PC-3 (cell line): Measurements from ENCODE around the gene RAB11A. TPM values are rescaled to one million over a fixed set of nuclear protein-coding genes. Genes with fewer than 3 reads are reported as not detected.
"Not testable (repeated sequence)": the region's sequence is repeated elsewhere in the genome, so short reads cannot be mapped to it uniquely, and the experiment has no call there.

ENCODE experiments used
- ATAC-seq: fragments of 200-7000 bp; cut with Tn5 transposase; 2 replicates; pipeline ENCODE4 v1.9.1; 2020; ENCODE audit warnings: mild to moderate bottlenecking, moderate library complexity
- BruUV-seq: library from RNA; stranded (reverse); fragments of 400-500 nt; replicated peaks from 2 replicates; lab custom pipeline; 2021; lab: Mats Ljungman, UMichigan
- CTCF ChIA-PET: fragments of 300-600 bp; sonication (Branson Sonifier 250); formaldehyde crosslinking; loops from one replicate; lab custom pipeline; 2022; ENCODE audit warnings: antibody characterized with exemption; lab: Charles Lee
- POLR2A ChIA-PET: fragments of 300-600 bp; sonication (Branson Sonifier 250); formaldehyde crosslinking; loops from one replicate; lab custom pipeline; 2022; ENCODE audit warnings: antibody characterized with exemption; ENCODE audit not compliant: unreplicated experiment; lab: Charles Lee
- DNase-seq: peaks from one replicate; pipeline ENCODE4 v3.0.0-alpha.2; 2015
- H2AFZ ChIP-seq: fragments of 300-600 bp; sonication (generic); 2 replicates; pipeline ENCODE4 v1.6.0; 2016; ENCODE audit warnings: antibody characterized with exemption, low read length
- H3F3A ChIP-seq: fragments of 300-600 bp; sonication (generic); one replicate; pipeline ENCODE4 v1.6.0; 2017; ENCODE audit warnings: antibody characterized with exemption, low read length, control low read depth, mild to moderate bottlenecking; ENCODE audit not compliant: unreplicated experiment
- H3K27ac ChIP-seq: fragments of 300-600 bp; sonication (generic); 2 replicates; pipeline ENCODE4 v1.5.1; 2016; ENCODE audit warnings: mild to moderate bottlenecking, low read length
- H3K27me3 ChIP-seq: fragments of 300-600 bp; sonication (generic); 2 replicates; pipeline ENCODE4 v1.6.1; 2016; ENCODE audit warnings: low read length, mixed read lengths
- H3K36me3 ChIP-seq: fragments of 300-600 bp; sonication (generic); 2 replicates; pipeline ENCODE4 v1.6.1; 2016; ENCODE audit warnings: low read depth, mixed run types, low read length, mixed read lengths
- H3K4me1 ChIP-seq: fragments of 300-600 bp; sonication (generic); 2 replicates; pipeline ENCODE4 v1.5.1; 2016; ENCODE audit warnings: low read length; ENCODE audit not compliant: insufficient read depth
- H3K4me2 ChIP-seq: fragments of 300-600 bp; sonication (generic); 2 replicates; pipeline ENCODE4 v1.6.0; 2016; ENCODE audit warnings: low read length
- H3K4me3 ChIP-seq: fragments of 300-600 bp; sonication (generic); 2 replicates; pipeline ENCODE4 v1.5.1; 2016; ENCODE audit warnings: mild to moderate bottlenecking, low read length, mixed read lengths
- H3K79me2 ChIP-seq: fragments of 300-600 bp; sonication (generic); 2 replicates; pipeline ENCODE4 v1.6.1; 2017; ENCODE audit warnings: low read length, mixed read lengths
- H3K9ac ChIP-seq: fragments of 300-600 bp; sonication (generic); 2 replicates; pipeline ENCODE4 v1.6.0; 2016; ENCODE audit warnings: mild to moderate bottlenecking, low read length
- H3K9me2 ChIP-seq: fragments of 300-600 bp; sonication (generic); replicated peaks from 2 replicates; pipeline ENCODE4 v1.6.1; 2016; ENCODE audit warnings: mixed run types, low read length, mixed read lengths
- H3K9me3 ChIP-seq: fragments of 300-600 bp; sonication (generic); 2 replicates; pipeline ENCODE4 v1.6.1; 2016; ENCODE audit warnings: low read length, mixed read lengths
- H4K20me1 ChIP-seq: fragments of 300-600 bp; sonication (generic); 2 replicates; pipeline ENCODE4 v1.6.1; 2016; ENCODE audit warnings: low read length, mixed read lengths
- CTCF ChIP-seq: fragments of 300-600 bp; sonication (generic); conservative IDR thresholded peaks from 2 replicates; pipeline ENCODE4 v1.5.1; 2017; ENCODE audit warnings: antibody characterized with exemption, low read depth, mild to moderate bottlenecking, low read length
- EZH2 ChIP-seq: fragments of 300-600 bp; sonication (generic); IDR thresholded peaks from one replicate; pipeline ENCODE4 v1.6.1; 2017; ENCODE audit warnings: antibody characterized with exemption, mild to moderate bottlenecking, low read length; ENCODE audit not compliant: unreplicated experiment
- EZH2phosphoT487 ChIP-seq: fragments of 300-600 bp; sonication (generic); IDR thresholded peaks from 2 replicates; pipeline ENCODE4 v1.6.1; 2018; ENCODE audit warnings: mild to moderate bottlenecking, antibody characterized with exemption, low read length, borderline replicate concordance
- intact Hi-C: fragments of 100-400 bp; cut with micrococcal nuclease; formaldehyde crosslinking; loops from 2 replicates; pipeline ENCODE4 v1.9.0; 2023
- total RNA-seq: library from RNA; depleted of rRNA; stranded (reverse); fragments of >200 nt; gene quantifications from 2 replicates; pipeline ENCODE4 v1.2.3, GENCODE V29; 2014

Gene RAB11A
- total RNA-seq, 1 experiment from 2014 or later: 171 TPM

DNA sequence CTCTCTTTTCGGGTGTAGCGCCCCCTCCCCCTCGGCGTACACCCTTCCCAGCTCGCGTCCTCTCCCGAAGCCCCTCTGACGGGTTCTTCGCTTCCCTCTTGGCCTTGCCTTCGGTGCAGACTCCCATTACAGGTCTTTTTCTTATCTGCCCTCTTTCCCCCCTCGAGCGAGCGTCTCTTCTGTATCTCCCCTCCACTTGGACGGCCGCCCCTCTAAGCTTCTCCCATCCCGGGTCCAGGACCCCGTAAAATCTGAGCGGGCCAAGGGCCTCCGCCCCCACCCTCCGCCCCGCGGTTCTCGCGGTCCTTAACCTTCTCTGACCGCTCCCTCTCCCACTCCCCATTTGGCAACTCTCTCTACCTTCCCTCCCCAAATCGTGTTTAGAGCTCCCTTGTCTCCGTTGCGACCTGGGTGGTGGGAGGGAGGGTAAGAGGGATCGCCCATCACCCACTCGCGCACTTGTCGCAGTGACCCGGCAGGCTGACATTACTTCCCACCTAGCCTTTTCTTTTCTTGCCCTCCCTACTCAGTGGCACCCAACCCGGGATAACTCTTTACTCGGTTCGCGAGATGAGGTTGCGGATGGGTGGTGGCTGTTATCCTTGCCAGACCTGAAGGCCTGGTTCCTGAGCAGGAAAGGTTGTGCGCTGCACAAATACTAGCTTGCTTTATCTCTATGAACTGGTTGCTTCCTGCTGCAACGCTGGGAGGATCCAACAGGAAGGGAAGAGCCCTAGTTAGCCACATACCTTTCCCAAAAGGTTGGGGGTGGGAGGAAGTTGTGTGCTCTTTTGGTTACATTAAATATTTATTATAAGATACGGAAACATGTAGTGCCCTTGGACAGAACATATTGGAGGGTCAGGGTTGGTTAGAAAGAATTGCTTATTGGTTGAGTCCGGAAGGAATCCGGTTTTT, 922 bp downstream of the RAB11A start:
- H3F3A ChIP-seq: no peaks in the 10 kb centered on the region
- H3K9ac ChIP-seq: peak overlapping the region; percentile 91
- ATAC-seq (peak; percentile 52), DNase-seq (peak; percentile 68)
- no peaks in the 10 kb centered on the region for H3K9me2 ChIP-seq
- H4K20me1 ChIP-seq: no peaks in the 10 kb centered on the region; the same call in 1 of the 2 replicates
- H3K4me1 ChIP-seq: peaks cover 16% of the 10 kb centered on the region
- H3K4me3 ChIP-seq: peak overlapping the region; percentile 89
- H3K4me2 ChIP-seq: peak overlapping the region; percentile 88
- CTCF ChIA-PET: interaction anchor here (0.7 to 1.4 kb wide), 4 partner anchors 11 to 259 kb away, joined by 3 to 19 read pairs (median 8); partner anchors contain the start of gene INTS14
- TF ChIP-seq CTCF: no peak
- TF ChIP-seq EZH2phosphoT487: no peak
- TF ChIP-seq EZH2: no peak
- H3K27ac ChIP-seq: peak overlapping the region; percentile 60
- POLR2A ChIA-PET: no interaction called here
- peaks cover 58% of the 10 kb centered on the region for H3K79me2 ChIP-seq
- H3K36me3 ChIP-seq: no peaks in the 10 kb centered on the region
- intact Hi-C loops: loop anchor here (1.0 kb wide), 1 partner anchor 38 kb away; no protein-coding TSS in a partner anchor
- H2AFZ ChIP-seq: peak overlapping the region; percentile 80
- H3K27me3 ChIP-seq: no peaks in the 10 kb centered on the region
- no peaks in the 10 kb centered on the region for H3K9me3 ChIP-seq
- BruUV-seq: TSS peak; percentile 56

DNA sequence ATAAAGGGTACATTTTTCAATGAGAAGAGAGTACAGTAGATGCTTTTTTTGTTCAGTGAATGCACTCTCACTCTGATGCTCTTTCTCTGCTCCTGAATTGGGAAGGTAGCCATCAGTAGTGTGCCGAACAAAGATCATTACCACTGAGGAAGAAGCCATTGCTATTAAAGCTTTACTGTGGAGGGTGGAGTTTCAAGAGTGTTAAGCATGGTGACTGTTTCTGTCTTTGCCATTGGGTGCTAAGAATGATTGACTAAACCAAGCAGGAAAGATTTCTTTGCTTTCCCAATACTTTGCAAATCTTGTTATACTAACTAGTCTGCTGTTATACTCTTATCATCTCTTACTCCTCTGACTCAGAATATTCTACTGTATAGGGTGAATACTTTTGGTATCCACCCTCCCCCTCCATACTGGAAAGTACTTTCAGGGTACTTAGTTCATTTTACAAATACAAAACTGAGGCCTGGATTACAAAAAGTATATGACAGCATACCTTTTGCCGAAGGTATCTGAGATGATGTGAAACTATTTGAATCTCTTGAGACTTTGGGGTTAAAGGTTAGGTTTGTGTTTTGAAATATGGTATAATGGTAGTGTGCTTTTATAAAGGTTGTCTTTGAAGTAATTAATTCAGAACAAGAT, 1.7 kb downstream of the RAB11A start:
- TF ChIP-seq EZH2phosphoT487 (no peak), EZH2 (no peak)
- Histone ChIP-seq H3K9me3 (no peaks in the 10 kb centered on the region), H3K79me2 (peaks cover 66% of the 10 kb centered on the region), H3K4me1 (peaks cover 16% of the 10 kb centered on the region), H3K9me2 (no peaks in the 10 kb centered on the region), H3K27ac (peak overlapping the region; percentile 60), H3K36me3 (no peaks in the 10 kb centered on the region; the same call in 1 of the 2 replicates), H3K4me3 (peak overlapping the region; percentile 89), H3K27me3 (no peaks in the 10 kb centered on the region), H3K4me2 (peak overlapping the region; percentile 88), H2AFZ (peak overlapping the region; percentile 80), H3K9ac (peak overlapping the region; percentile 91), H4K20me1 (no peaks in the 10 kb centered on the region; the same call in 1 of the 2 replicates), H3F3A (no peaks in the 10 kb centered on the region)
- POLR2A ChIA-PET: interaction anchor here (0.6 kb wide), 2 partner anchors 38 to 295 kb away, joined by 6 to 9 read pairs; no protein-coding TSS in a partner anchor
- ATAC-seq: peak; percentile 15; the same call in 1 of the 2 replicates
- intact Hi-C loops: no loop called here
- DNase-seq: peak; percentile 34
- CTCF ChIA-PET: interaction anchor here (0.9 kb wide), 1 partner anchor 11 kb away, joined by 5 read pairs; no protein-coding TSS in a partner anchor
- BruUV-seq: TSS peak; percentile 38

GRCh38 chr15:65871886-65872285, 2.6 kb downstream of the RAB11A start:
- H3K9me3 ChIP-seq, DNase-seq, intact Hi-C loops, H3K27me3 ChIP-seq, H3F3A ChIP-seq, H3K9me2 ChIP-seq, ATAC-seq, CTCF ChIA-PET, H3K36me3 ChIP-seq, BruUV-seq, H2AFZ ChIP-seq, H3K27ac ChIP-seq, H4K20me1 ChIP-seq, POLR2A ChIA-PET: not testable (repeated sequence)
- H3K9ac ChIP-seq: 0 out of 2 replicates have a peak overlapping the region, but pooled peaks have one; percentile 91
- peaks cover 16% of the 10 kb centered on the region for H3K4me1 ChIP-seq
- peaks cover 75% of the 10 kb centered on the region for H3K79me2 ChIP-seq
- H3K4me3 ChIP-seq: peak overlapping the region; percentile 89
- peak overlapping the region; percentile 88 for H3K4me2 ChIP-seq

DNA sequence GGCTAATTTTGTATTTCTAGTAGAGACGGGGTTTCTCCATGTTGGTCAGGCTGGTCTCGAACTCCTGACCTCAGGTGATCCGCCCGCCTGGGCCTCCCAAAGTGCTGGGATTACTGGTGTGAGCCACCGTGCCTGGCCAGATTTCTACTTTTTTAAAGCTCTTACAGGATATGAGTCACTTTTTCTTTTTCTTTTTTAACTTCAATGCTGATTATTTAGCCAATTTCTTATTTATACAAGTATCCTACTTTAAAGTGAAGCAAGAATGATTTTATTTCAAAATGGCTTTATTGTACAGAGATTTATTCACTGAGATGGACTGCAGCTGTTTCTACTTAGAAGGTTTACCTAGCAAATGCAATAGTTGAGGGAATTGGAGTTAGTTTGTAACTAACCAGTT, 3.3 kb downstream of the RAB11A start:
- intact Hi-C loops, H3K4me2 ChIP-seq, H4K20me1 ChIP-seq, ATAC-seq, H3F3A ChIP-seq, H3K27me3 ChIP-seq, BruUV-seq, POLR2A ChIA-PET, CTCF ChIA-PET, H3K4me3 ChIP-seq, H2AFZ ChIP-seq, H3K27ac ChIP-seq, H3K9me2 ChIP-seq, H3K9me3 ChIP-seq, H3K9ac ChIP-seq, H3K36me3 ChIP-seq: not testable (repeated sequence)
- peaks cover 79% of the 10 kb centered on the region for H3K79me2 ChIP-seq
- DNase-seq: peak; percentile 10
- peaks cover 16% of the 10 kb centered on the region for H3K4me1 ChIP-seq
